GM23338 (cell line): Measurements from ENCODE around the gene SPHK1. TPM values are rescaled to one million over a fixed set of nuclear protein-coding genes. Genes with fewer than 3 reads are reported as not detected.
"Not testable (repeated sequence)": the region's sequence is repeated elsewhere in the genome, so short reads cannot be mapped to it uniquely, and the experiment has no call there.

Source experiments
- ATAC-seq: fragments of 200-7000 bp; cut with Tn5 transposase; 3 replicates; pipeline ENCODE4 v1.9.1; 2020
- DNase-seq: peaks from one replicate; pipeline ENCODE4 v3.0.0-alpha.2; 2015; ENCODE audit warnings: low spot score
- H2AFZ ChIP-seq: fragments of 200-600 bp; sonication (generic); 2 replicates; pipeline ENCODE4 v1.8.0; 2016; ENCODE audit warnings: antibody characterized with exemption, mild to moderate bottlenecking, moderate library complexity
- H3F3A ChIP-seq: fragments of 200-600 bp; sonication (generic); replicated peaks from 2 replicates; pipeline ENCODE4 v1.8.0; 2017; ENCODE audit warnings: antibody characterized with exemption, mixed run types, low read depth
- H3K27ac ChIP-seq: fragments of 200-600 bp; sonication (generic); 2 replicates; pipeline ENCODE4 v1.6.1; 2016; ENCODE audit warnings: low read depth
- H3K27me3 ChIP-seq: fragments of 200-600 bp; sonication (generic); 2 replicates; pipeline ENCODE4 v1.8.0; 2016; ENCODE audit warnings: mild to moderate bottlenecking, mixed run types, moderate library complexity; ENCODE audit not compliant: insufficient read depth
- H3K36me3 ChIP-seq: fragments of 200-600 bp; sonication (generic); 2 replicates; pipeline ENCODE4 v1.8.0; 2016; ENCODE audit warnings: mild to moderate bottlenecking; ENCODE audit not compliant: insufficient read depth
- H3K4me1 ChIP-seq: fragments of 200-600 bp; sonication (generic); 2 replicates; pipeline ENCODE4 v1.8.0; 2016; ENCODE audit warnings: mild to moderate bottlenecking, moderate library complexity; ENCODE audit not compliant: insufficient read depth
- H3K4me2 ChIP-seq: fragments of 200-600 bp; sonication (generic); 2 replicates; pipeline ENCODE4 v1.7.1; 2017; ENCODE audit warnings: mixed run types
- H3K4me3 ChIP-seq: fragments of 200-600 bp; sonication (generic); 2 replicates; pipeline ENCODE4 v1.6.1; 2016; ENCODE audit warnings: mixed run types
- H3K79me2 ChIP-seq: fragments of 200-600 bp; sonication (generic); replicated peaks from 2 replicates; pipeline ENCODE4 v1.8.0; 2017; ENCODE audit warnings: mild to moderate bottlenecking; ENCODE audit not compliant: insufficient read depth
- H3K9me2 ChIP-seq: fragments of 200-600 bp; sonication (generic); 2 replicates; pipeline ENCODE4 v1.8.0; 2017; ENCODE audit not compliant: insufficient read depth
- H4K20me1 ChIP-seq: fragments of 200-600 bp; sonication (generic); replicated peaks from 2 replicates; pipeline ENCODE4 v1.8.0; 2017; ENCODE audit warnings: mild to moderate bottlenecking; ENCODE audit not compliant: insufficient read depth
- H3K27ac Mint-ChIP-seq: 2 replicates; pipeline ENCODE4 v1.8.0; 2020; ENCODE audit warnings: inconsistent platforms, mild to moderate bottlenecking, moderate library complexity, mixed read lengths
- H3K27me3 Mint-ChIP-seq: 3 replicates; pipeline ENCODE4 v1.8.0; 2022; ENCODE audit warnings: low read depth, mild to moderate bottlenecking, moderate library complexity, mixed read lengths, inconsistent platforms; ENCODE audit not compliant: insufficient read depth, poor library complexity
- H3K36me3 Mint-ChIP-seq: 3 replicates; pipeline ENCODE4 v1.8.0; 2021; ENCODE audit warnings: low read depth, mild to moderate bottlenecking, inconsistent platforms, moderate library complexity, mixed read lengths
- H3K4me1 Mint-ChIP-seq: 3 replicates; pipeline ENCODE4 v1.8.0; 2020; ENCODE audit warnings: mild to moderate bottlenecking, inconsistent platforms, mixed read lengths
- H3K4me3 Mint-ChIP-seq: 3 replicates; pipeline ENCODE4 v1.8.0; 2021; ENCODE audit warnings: moderate library complexity, mild to moderate bottlenecking, inconsistent platforms, mixed read lengths
- H3K9me3 Mint-ChIP-seq: 3 replicates; pipeline ENCODE4 v1.8.0; 2020; ENCODE audit warnings: moderate library complexity, mild to moderate bottlenecking, inconsistent platforms, mixed read lengths
- EZH2 ChIP-seq: fragments of 200-600 bp; sonication (generic); IDR thresholded peaks from one replicate; pipeline ENCODE4 v1.8.0; 2017; ENCODE audit warnings: antibody characterized with exemption, mild to moderate bottlenecking, low read depth; ENCODE audit not compliant: unreplicated experiment
- EZH2phosphoT487 ChIP-seq: fragments of 200-600 bp; sonication (generic); IDR thresholded peaks from one replicate; pipeline ENCODE4 v1.8.1; 2018; ENCODE audit warnings: antibody characterized with exemption; ENCODE audit not compliant: unreplicated experiment
- JUNB ChIP-seq: IDR thresholded peaks from one replicate; pipeline ENCODE4 v1.6.1; 2016; ENCODE audit warnings: antibody characterized with exemption; ENCODE audit not compliant: unreplicated experiment
- NANOG ChIP-seq: IDR thresholded peaks from 2 replicates; pipeline ENCODE4 v1.6.1; 2016; ENCODE audit warnings: antibody characterized with exemption, borderline replicate concordance
- POLR2AphosphoS5 ChIP-seq: IDR thresholded peaks from 2 replicates; pipeline ENCODE4 v1.6.1; 2016; ENCODE audit warnings: antibody characterized with exemption, low read depth
- STAT1 ChIP-seq: IDR thresholded peaks from one replicate; pipeline ENCODE4 v1.6.1; 2016; ENCODE audit warnings: antibody characterized with exemption; ENCODE audit not compliant: unreplicated experiment
- ZNF331 ChIP-seq: fragments of 250-450 bp; sonication (Bioruptor Pico); IDR thresholded peaks from 2 replicates; pipeline ENCODE4 v1.5.0; 2020; ENCODE audit warnings: low read depth, mild to moderate bottlenecking, moderate library complexity
- polyA plus RNA-seq: library from polyadenylated mRNA; unstranded; fragments of >200 nt; fragmentation: Nextera tagmentation; extraction: Ambion mirVana; gene quantifications from 2 replicates; pipeline ENCODE4 v1.2.1, GENCODE V29; 2016
- total RNA-seq: library from RNA; depleted of rRNA; stranded (reverse); fragments of >200 nt; shearing (Covaris generic); gene quantifications from 2 replicates; pipeline ENCODE4 v1.2.3, GENCODE V29; 2014
- TF ChIP-seq, protein P1 (sequence below), 2 experiments: fragments of 200-600 bp in 1 of 2; sonication (generic) in 1 of 2; conservative IDR thresholded peaks; 2 replicates each; pipeline versions ENCODE4 v1.5.1 to v1.6.1; 2016 to 2017; ENCODE audit warnings: antibody characterized with exemption in 2 of 2, low read depth in 2 of 2, mild to moderate bottlenecking in 2 of 2, moderate library complexity in 1 of 2
- TF ChIP-seq, protein P2 (sequence below): IDR thresholded peaks from one replicate; pipeline ENCODE4 v1.6.1; 2018; ENCODE audit warnings: antibody characterized with exemption; ENCODE audit not compliant: unreplicated experiment

SPHK1 gene
- total and polyA plus RNA-seq, 2 experiments from 2014 or later = 1.3 to 3.2 TPM

DNA sequence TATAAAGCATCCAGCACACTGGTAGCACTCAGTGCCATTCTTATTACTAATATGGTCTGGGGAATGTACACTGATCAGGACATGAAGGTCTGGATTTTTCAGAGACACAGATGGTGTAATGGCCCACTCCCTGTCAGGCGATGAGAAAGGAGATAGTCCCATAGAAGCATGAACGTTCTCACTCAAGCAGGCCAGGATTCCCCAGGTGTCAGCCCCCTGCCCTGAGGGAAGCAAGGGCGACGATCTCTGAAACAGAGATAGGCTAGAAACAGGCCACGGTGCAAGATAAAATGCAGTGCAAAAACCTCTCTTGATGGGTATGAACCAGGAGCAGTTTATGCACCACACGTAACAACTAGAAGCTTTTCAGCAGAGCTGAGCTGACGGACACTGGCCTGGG, 41.3 kb upstream of the SPHK1 start:
- Histone ChIP-seq H3K79me2 (peaks cover 10% of the 10 kb centered on the region; the same call in 1 of the 2 replicates), H3K9me2 (no peaks in the 10 kb centered on the region), H3K4me1 (no peaks in the 10 kb centered on the region), H3K4me2 (no peak overlapping the region), H3K27ac (no peak overlapping the region), H3K36me3 (peaks cover 9% of the 10 kb centered on the region), H3F3A (no peaks in the 10 kb centered on the region), H2AFZ (no peak overlapping the region), H4K20me1 (peaks cover 2% of the 10 kb centered on the region; the same call in 1 of the 2 replicates), H3K27me3 (no peaks in the 10 kb centered on the region), H3K4me3 (no peak overlapping the region)
- DNase-seq (no peak), ATAC-seq (no peak)
- Mint-ChIP-seq H3K36me3 (peaks cover 50% of the 10 kb centered on the region), H3K4me1 (no peaks in the 10 kb centered on the region), H3K27me3 (no peaks in the 10 kb centered on the region), H3K27ac (no peak overlapping the region), H3K4me3 (no peak overlapping the region), H3K9me3 (no peaks in the 10 kb centered on the region; the same call in 2 of the 3 replicates)
- TF ChIP-seq POLR2AphosphoS5 = no peak
- no peak for TF ChIP-seq STAT1
- TF ChIP-seq EZH2phosphoT487 = no peak
- TF ChIP-seq JUNB = no peak
- TF ChIP-seq ZNF331 (CRISPR knock-in tag) = no peak
- TF ChIP-seq, protein P1, sequence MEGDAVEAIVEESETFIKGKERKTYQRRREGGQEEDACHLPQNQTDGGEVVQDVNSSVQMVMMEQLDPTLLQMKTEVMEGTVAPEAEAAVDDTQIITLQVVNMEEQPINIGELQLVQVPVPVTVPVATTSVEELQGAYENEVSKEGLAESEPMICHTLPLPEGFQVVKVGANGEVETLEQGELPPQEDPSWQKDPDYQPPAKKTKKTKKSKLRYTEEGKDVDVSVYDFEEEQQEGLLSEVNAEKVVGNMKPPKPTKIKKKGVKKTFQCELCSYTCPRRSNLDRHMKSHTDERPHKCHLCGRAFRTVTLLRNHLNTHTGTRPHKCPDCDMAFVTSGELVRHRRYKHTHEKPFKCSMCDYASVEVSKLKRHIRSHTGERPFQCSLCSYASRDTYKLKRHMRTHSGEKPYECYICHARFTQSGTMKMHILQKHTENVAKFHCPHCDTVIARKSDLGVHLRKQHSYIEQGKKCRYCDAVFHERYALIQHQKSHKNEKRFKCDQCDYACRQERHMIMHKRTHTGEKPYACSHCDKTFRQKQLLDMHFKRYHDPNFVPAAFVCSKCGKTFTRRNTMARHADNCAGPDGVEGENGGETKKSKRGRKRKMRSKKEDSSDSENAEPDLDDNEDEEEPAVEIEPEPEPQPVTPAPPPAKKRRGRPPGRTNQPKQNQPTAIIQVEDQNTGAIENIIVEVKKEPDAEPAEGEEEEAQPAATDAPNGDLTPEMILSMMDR (conservative IDR thresholded peaks at IDR 0.05; ENCODE audit: low read depth in 2 of 2) = no peak
- TF ChIP-seq, protein P2, sequence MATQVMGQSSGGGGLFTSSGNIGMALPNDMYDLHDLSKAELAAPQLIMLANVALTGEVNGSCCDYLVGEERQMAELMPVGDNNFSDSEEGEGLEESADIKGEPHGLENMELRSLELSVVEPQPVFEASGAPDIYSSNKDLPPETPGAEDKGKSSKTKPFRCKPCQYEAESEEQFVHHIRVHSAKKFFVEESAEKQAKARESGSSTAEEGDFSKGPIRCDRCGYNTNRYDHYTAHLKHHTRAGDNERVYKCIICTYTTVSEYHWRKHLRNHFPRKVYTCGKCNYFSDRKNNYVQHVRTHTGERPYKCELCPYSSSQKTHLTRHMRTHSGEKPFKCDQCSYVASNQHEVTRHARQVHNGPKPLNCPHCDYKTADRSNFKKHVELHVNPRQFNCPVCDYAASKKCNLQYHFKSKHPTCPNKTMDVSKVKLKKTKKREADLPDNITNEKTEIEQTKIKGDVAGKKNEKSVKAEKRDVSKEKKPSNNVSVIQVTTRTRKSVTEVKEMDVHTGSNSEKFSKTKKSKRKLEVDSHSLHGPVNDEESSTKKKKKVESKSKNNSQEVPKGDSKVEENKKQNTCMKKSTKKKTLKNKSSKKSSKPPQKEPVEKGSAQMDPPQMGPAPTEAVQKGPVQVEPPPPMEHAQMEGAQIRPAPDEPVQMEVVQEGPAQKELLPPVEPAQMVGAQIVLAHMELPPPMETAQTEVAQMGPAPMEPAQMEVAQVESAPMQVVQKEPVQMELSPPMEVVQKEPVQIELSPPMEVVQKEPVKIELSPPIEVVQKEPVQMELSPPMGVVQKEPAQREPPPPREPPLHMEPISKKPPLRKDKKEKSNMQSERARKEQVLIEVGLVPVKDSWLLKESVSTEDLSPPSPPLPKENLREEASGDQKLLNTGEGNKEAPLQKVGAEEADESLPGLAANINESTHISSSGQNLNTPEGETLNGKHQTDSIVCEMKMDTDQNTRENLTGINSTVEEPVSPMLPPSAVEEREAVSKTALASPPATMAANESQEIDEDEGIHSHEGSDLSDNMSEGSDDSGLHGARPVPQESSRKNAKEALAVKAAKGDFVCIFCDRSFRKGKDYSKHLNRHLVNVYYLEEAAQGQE = no peak
- no peak for TF ChIP-seq EZH2
- TF ChIP-seq NANOG = no peak

DNA sequence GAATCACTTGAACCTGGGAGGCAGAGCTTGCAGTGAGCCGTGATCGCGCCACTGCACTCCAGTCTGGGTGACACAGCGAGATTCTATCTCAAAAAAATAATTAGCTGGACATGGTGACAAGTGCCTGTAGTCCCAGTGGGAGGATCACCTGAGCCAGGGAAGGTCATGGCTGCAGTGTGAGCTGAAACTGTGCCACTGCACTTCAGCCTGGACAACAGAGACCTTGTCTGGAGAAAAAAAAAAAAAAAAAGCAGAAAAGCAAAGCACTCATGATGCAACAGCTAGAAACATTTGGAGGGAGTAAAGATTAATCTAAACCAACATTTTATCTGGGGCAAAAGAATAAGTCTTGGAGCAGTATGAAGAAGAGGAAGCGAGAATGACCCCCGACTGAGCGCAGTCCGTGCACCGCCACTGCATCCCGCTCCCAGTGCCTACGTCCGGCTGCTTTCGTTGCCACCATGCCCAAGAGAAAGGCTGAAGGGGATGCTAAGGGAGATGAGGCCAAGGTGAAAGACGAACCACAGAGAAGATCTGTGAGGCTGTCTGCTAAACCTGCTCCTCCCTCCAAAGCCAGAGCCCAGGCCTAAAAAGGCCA, 38.9 kb upstream of the SPHK1 start:
- H2AFZ ChIP-seq = no peak overlapping the region

DNA sequence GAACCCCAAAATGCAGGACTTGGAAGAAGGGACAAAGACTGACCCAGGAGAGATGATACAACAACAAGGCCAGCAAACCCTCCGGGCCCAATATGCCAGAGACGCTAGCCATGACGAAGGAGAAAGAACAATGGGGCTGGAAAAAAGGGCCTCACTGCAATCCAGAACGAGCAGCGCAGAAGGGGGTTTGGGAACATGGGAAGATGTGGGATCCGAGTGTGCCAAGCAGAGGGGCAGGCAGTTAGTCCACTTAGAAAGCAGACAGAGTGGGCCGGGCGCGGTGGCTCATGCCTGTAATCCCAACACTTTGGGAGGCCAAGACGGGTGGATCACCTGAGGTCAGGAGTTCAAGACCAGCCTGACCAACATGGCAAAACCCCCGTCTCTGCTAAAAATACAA, 37.5 kb upstream of the SPHK1 start:
- not testable (repeated sequence) for H3K36me3 ChIP-seq, H3K27me3 Mint-ChIP-seq, H3K4me1 ChIP-seq, H3K27ac Mint-ChIP-seq, H3F3A ChIP-seq, DNase-seq, H4K20me1 ChIP-seq, ATAC-seq, H3K4me3 Mint-ChIP-seq, H2AFZ ChIP-seq, H3K4me3 ChIP-seq, H3K4me1 Mint-ChIP-seq, H3K9me3 Mint-ChIP-seq, H3K4me2 ChIP-seq, H3K9me2 ChIP-seq, H3K27ac ChIP-seq, H3K27me3 ChIP-seq
- H3K79me2 ChIP-seq = peaks cover 29% of the 10 kb centered on the region
- H3K36me3 Mint-ChIP-seq = peaks cover 39% of the 10 kb centered on the region

More for the DNA sequence above, 38.9 kb upstream of the SPHK1 start:
- no peaks in the 10 kb centered on the region for H3K4me1 Mint-ChIP-seq
- H3K27ac ChIP-seq = no peak overlapping the region
- H3K4me3 ChIP-seq = no peak overlapping the region
- peak overlapping the region; percentile 70; the same call in 1 of the 2 replicates for H3K27ac Mint-ChIP-seq
- no peak for TF ChIP-seq JUNB
- no peak overlapping the region for H3K4me3 Mint-ChIP-seq
- DNase-seq = no peak
- H4K20me1 ChIP-seq = peaks cover 2% of the 10 kb centered on the region; the same call in 1 of the 2 replicates
- no peak overlapping the region for H3K4me2 ChIP-seq
- H3K36me3 ChIP-seq = peaks cover 9% of the 10 kb centered on the region
- no peaks in the 10 kb centered on the region for H3K27me3 ChIP-seq
- H3K27me3 Mint-ChIP-seq = no peaks in the 10 kb centered on the region
- no peaks in the 10 kb centered on the region for H3K4me1 ChIP-seq
- H3K9me3 Mint-ChIP-seq = no peaks in the 10 kb centered on the region; the same call in 2 of the 3 replicates
- H3K36me3 Mint-ChIP-seq = peaks cover 50% of the 10 kb centered on the region
- peaks cover 18% of the 10 kb centered on the region for H3K79me2 ChIP-seq
- no peak for ATAC-seq
- H3K9me2 ChIP-seq = no peaks in the 10 kb centered on the region
- no peaks in the 10 kb centered on the region for H3F3A ChIP-seq
